Prostate gland (tissue), 2 donors: ENCODE results near the gene GEMIN7.

Source experiments
- POLR2A ChIP-seq: fragments of 450-650 bp; IDR thresholded peaks from one replicate; pipeline ENCODE4 v1.6.1; 2016; ENCODE audit warnings: antibody characterized with exemption, mild to moderate bottlenecking
- POLR2AphosphoS5 ChIP-seq: sonication (generic); formaldehyde crosslinking; IDR thresholded peaks from one replicate; pipeline ENCODE4 v1.6.1; 2017; ENCODE audit warnings: antibody characterized with exemption
- TF ChIP-seq, protein P1 (sequence below), 4 experiments: fragments of 200-600 bp in 2 of 4; fragments of 450-650 bp in 2 of 4; sonication (generic) in 2 of 4; IDR thresholded peaks; 1 replicate in 3 of 4; 2 replicates in 1 of 4; pipeline ENCODE4 v1.5.1; 2016 to 2019; ENCODE audit warnings: antibody characterized with exemption in 4 of 4, mild to moderate bottlenecking in 2 of 4, moderate library complexity in 2 of 4

DNA sequence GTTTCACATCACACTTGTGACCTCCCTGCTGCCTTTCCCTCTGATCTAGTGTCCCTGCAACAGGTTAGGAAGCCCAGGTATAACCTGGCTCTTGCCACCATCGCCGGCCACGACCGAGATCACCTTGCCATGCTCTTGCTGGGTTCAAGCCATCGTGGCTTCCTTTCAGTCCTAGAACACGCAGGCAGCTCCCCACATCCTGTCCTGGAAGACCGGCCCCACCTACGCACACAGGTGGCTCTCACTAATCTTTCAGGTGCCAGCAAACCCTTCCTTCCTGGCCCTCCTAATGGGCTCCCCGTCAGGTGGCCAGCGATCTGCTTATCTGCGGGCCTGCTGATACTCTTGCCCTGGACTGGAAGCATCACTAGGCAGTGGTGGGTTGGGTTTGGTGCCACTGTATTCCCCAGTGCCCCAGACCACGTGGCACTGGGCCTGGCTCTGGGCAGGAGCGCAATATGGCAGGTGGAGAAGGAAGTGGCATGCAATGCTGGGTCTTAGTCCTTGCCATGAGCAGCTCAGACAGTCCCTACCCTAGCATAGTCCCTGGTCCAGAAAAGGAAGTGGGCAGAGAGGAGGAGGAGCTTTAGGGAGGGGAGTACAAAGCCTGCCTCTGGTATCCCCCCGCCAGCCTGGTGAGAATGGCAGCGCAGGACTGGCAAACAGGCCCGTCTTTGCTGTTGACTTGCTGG, 25.7 kb downstream of the GEMIN7 start:
- TF ChIP-seq, protein P1, sequence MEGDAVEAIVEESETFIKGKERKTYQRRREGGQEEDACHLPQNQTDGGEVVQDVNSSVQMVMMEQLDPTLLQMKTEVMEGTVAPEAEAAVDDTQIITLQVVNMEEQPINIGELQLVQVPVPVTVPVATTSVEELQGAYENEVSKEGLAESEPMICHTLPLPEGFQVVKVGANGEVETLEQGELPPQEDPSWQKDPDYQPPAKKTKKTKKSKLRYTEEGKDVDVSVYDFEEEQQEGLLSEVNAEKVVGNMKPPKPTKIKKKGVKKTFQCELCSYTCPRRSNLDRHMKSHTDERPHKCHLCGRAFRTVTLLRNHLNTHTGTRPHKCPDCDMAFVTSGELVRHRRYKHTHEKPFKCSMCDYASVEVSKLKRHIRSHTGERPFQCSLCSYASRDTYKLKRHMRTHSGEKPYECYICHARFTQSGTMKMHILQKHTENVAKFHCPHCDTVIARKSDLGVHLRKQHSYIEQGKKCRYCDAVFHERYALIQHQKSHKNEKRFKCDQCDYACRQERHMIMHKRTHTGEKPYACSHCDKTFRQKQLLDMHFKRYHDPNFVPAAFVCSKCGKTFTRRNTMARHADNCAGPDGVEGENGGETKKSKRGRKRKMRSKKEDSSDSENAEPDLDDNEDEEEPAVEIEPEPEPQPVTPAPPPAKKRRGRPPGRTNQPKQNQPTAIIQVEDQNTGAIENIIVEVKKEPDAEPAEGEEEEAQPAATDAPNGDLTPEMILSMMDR (IDR thresholded peaks at IDR 0.05): no peak
- TF ChIP-seq POLR2AphosphoS5 (no peak), POLR2A (no peak)
